GM12872 (cell line): Measurements from ENCODE around the gene SLC9A8.
A peak's percentile ranks its signal among the peaks of the same experiment; 100 is the strongest.

Source experiments
- TF ChIP-seq, protein P1 (sequence below): IDR thresholded peaks from 3 replicates; pipeline ENCODE4 v1.5.1; 2011; ENCODE audit warnings: low read depth, mild to moderate bottlenecking, low read length, moderate library complexity; ENCODE audit not compliant: insufficient read depth

Gene SLC9A8

GRCh38 chr20:49818816-49819215, 6.2 kb downstream of the SLC9A8 start:
- TF ChIP-seq, protein P1, sequence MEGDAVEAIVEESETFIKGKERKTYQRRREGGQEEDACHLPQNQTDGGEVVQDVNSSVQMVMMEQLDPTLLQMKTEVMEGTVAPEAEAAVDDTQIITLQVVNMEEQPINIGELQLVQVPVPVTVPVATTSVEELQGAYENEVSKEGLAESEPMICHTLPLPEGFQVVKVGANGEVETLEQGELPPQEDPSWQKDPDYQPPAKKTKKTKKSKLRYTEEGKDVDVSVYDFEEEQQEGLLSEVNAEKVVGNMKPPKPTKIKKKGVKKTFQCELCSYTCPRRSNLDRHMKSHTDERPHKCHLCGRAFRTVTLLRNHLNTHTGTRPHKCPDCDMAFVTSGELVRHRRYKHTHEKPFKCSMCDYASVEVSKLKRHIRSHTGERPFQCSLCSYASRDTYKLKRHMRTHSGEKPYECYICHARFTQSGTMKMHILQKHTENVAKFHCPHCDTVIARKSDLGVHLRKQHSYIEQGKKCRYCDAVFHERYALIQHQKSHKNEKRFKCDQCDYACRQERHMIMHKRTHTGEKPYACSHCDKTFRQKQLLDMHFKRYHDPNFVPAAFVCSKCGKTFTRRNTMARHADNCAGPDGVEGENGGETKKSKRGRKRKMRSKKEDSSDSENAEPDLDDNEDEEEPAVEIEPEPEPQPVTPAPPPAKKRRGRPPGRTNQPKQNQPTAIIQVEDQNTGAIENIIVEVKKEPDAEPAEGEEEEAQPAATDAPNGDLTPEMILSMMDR, result no peak

GRCh38 chr20:49819702-49820101, 7.1 kb downstream of the SLC9A8 start:
- TF ChIP-seq, protein P1, result no peak

DNA sequence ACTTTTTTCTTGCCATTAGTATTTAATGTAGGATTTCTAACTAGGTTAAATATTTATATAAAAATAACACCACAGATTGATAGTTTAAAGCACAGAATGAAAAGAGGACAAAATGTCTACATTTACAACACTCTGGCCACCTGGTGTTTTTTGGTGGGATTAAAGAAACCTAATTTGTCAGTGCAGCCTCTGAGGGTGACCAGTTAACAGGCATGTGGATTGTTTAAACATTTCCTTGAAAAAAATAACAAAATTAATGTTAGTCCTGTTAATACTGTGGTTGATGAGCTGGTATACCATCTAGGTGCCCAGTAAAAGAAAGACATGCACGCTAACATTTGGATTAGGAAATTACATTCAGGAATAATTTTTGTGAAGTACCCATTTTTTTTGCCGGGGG, 8.8 kb downstream of the SLC9A8 start:
- TF ChIP-seq, protein P1, result no peak

DNA sequence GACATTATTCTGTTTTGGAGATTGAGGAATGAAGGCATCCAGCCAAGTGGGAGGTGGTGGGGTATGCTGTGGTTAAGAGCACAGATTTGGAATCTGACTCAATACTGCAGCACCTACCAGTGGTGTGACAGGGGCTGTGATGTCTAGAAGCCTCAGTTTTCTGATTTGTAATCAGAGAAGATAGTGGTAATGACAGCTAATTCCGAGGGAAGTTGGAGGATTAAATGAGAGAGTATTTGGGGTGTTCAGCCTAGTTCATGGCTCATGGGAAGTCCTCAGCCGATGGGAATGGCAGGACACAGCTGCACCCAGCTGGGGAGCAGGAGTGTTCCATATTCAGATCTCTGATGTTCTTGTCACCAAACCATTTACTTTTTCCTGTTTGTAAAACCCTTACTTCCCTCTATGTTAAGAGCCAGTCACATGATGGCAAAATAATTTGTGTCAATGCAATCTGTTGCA, 9.3 kb downstream of the SLC9A8 start:
- TF ChIP-seq, protein P1, result peak; percentile 33; the same call in 2 of the 3 replicates

GRCh38 chr20:49823152-49823847, 10.7 kb downstream of the SLC9A8 start:
- TF ChIP-seq, protein P1, result no peak

DNA sequence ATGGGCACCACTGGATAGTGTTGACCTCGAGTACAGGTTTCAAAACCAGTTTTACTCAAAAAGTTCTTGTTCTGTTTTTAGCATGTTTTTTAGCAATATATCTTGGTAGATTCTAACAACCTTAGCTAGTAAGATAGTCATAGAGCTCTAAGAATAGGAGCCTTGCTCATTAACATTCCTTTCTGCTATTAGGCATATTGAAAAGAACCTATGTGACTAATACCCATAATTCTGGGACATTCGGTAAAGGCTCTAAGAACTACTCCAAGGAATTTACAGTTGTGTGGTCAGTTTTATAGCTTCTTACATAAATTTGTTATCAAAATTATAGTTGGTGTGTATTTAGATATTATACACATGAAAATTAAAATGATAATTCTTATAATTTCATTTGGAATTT, 11.6 kb downstream of the SLC9A8 start:
- TF ChIP-seq, protein P1, result no peak

- TF ChIP-seq, protein P1, result no peak
Measured at GRCh38 chr20:49825521-49826033, 12.9 kb downstream of the SLC9A8 start.
